HG03108 (cell line): ENCODE measurements around the gene RPAP3.
A peak's percentile ranks its signal among the peaks of the same experiment; 100 is the strongest.

Experiments
- ATAC-seq: cut with Tn5 transposase; IDR thresholded peaks from one replicate; pipeline ENCODE4 v1.9.1; 2021; ENCODE audit warnings: moderate library complexity; ENCODE audit not compliant: unreplicated experiment

Gene RPAP3

GRCh38 chr12:47743311-47743860 lies 37.6 kb upstream of the RPAP3 start:
- ATAC-seq, result no peak

- no peak for ATAC-seq
Observed at GRCh38 chr12:47742253-47742825, 36.5 kb upstream of the RPAP3 start.

GRCh38 chr12:47741340-47741703 lies 35.5 kb upstream of the RPAP3 start:
- ATAC-seq, result peak; percentile 38

- peak; percentile 56 for ATAC-seq
Observed at GRCh38 chr12:47740606-47741339, 34.9 kb upstream of the RPAP3 start.

GRCh38 chr12:47739979-47740378 lies 34.1 kb upstream of the RPAP3 start:
- ATAC-seq, result peak; percentile 64

GRCh38 chr12:47739297-47739696 lies 33.5 kb upstream of the RPAP3 start:
- no peak for ATAC-seq

- ATAC-seq, result no peak
Observed at GRCh38 chr12:47737936-47738594, 32.2 kb upstream of the RPAP3 start.

- no peak for ATAC-seq
Observed at GRCh38 chr12:47736877-47737676, 31.2 kb upstream of the RPAP3 start.

- ATAC-seq, result no peak
Observed at GRCh38 chr12:47736216-47736615, 30.4 kb upstream of the RPAP3 start.

- ATAC-seq, result no peak
Observed at GRCh38 chr12:47735649-47736048, 29.8 kb upstream of the RPAP3 start.

- no peak for ATAC-seq
Observed at GRCh38 chr12:47734725-47735480, 29.1 kb upstream of the RPAP3 start.

GRCh38 chr12:47733142-47733541 lies 27.3 kb upstream of the RPAP3 start:
- no peak for ATAC-seq

- ATAC-seq, result no peak
Observed at GRCh38 chr12:47732504-47732903, 26.7 kb upstream of the RPAP3 start.

- ATAC-seq, result no peak
Observed at GRCh38 chr12:47731723-47732122, 25.9 kb upstream of the RPAP3 start.

- no peak for ATAC-seq
Observed at GRCh38 chr12:47730341-47730744, 24.5 kb upstream of the RPAP3 start.

GRCh38 chr12:47729233-47729632 lies 23.4 kb upstream of the RPAP3 start:
- ATAC-seq, result no peak

GRCh38 chr12:47725893-47726292 lies 20.1 kb upstream of the RPAP3 start:
- ATAC-seq, result peak; percentile 90

GRCh38 chr12:47725091-47725772 lies 19.4 kb upstream of the RPAP3 start, which contains the start of gene ENDOU:
Gene ENDOU, minus strand, starts transcription at chr12:47725490. Its CDS starts 77 bp downstream, at chr12:47725413.
- ATAC-seq, result no peak

- ATAC-seq, result no peak
Observed at GRCh38 chr12:47722941-47723631, 17.3 kb upstream of the RPAP3 start.
